ENCODE results near the gene NDUFA11.

GRCh38 chr19:5903624-5904351, at the start of gene NDUFA11:
- no peak for TF ChIP-seq EZH2 (IDR thresholded peaks at IDR 0.05; ENCODE audit: low read depth)
- TF ChIP-seq CTCF (conservative IDR thresholded peaks at IDR 0.05) = no peak

All from PC-9 (cell line).